Measurements from ENCODE around the gene ADAMTS14. TPM values are rescaled to one million over a fixed set of nuclear protein-coding genes. Genes with fewer than 3 reads are reported as not detected.

ADAMTS14 gene
- total and polyA plus RNA-seq, 4 donors: 0.08 to 2.4 (median 0.37) TPM

DNA sequence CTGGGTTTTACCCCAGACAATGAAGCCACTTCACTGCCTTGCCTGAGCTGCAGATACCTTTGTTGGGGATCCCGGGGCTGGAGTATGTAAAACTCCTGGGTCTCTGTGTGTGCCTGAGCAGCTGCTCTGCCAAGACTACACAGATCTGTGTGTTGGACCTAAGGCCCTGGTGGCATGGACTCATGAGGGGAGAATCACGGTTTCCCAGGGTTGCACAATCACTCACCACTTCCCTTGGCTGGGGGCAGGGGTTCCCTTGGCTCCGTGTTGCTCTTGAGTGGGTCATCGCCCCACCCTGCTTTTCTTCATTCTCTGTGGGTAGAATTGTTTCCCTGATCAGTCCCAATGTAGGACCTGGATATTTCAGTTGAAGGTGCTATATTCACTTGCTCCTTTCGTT, 126.8 kb downstream of the ADAMTS14 start:
- intact Hi-C loops (cut with DNase I): no loop called here
- no peak overlapping the region for H3K27ac ChIP-seq (ENCODE audit: low read depth in 1 of 2, low read length in 2 of 2)
- 80 to 82% methylated on average over 5 of the region's 5 CpGs for WGBS, 2 donors
- ATAC-seq (ENCODE audit: low FRiP score) (no peak), DNase-seq (no peak)
- no peak overlapping the region for H3K4me3 ChIP-seq (ENCODE audit: low read length in 2 of 2)
- H3K36me3 ChIP-seq (ENCODE audit: control insufficient read depth in 1 of 2, insufficient read depth in 2 of 2, low read length in 1 of 2): no peaks in the 10 kb centered on the region
- no peaks in the 10 kb centered on the region for H3K27me3 ChIP-seq (ENCODE audit: control insufficient read depth in 1 of 2, insufficient read depth in 2 of 2, low read length in 1 of 2)
- H3K4me1 ChIP-seq (ENCODE audit: control insufficient read depth in 1 of 2, insufficient read depth in 2 of 2, low read length in 2 of 2): no peaks in the 10 kb centered on the region
- H3K9me3 ChIP-seq (ENCODE audit: control insufficient read depth, low read length): no peaks in the 10 kb centered on the region

DNA sequence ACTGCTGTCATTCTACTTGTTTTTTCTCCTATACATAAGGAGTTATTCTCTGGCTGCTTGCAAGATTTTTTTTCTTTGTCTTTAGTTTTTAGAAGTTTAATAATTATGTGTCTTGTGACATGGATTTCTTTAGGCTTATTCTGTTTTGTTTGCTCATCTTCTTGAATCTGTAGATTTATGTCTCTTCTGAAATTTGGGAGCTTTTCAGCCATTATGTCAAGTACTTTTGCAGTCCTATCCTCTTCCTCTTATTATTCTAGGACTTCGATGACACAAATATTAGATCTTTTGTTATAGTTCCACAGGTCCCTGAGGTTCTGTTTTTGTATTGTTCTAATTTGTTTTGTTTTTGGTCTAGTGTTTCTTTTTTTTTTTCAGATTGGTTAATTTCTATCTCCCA, 129.5 kb downstream of the ADAMTS14 start:
- intact Hi-C loops (cut with DNase I): no loop called here
- no peak for ATAC-seq (ENCODE audit: low FRiP score)
- no peak for DNase-seq
- Histone ChIP-seq H3K27me3 (ENCODE audit: control insufficient read depth in 1 of 2, insufficient read depth in 2 of 2, low read length in 1 of 2) (no peaks in the 10 kb centered on the region), H3K27ac (ENCODE audit: low read depth in 1 of 2, low read length in 2 of 2) (no peak overlapping the region), H3K4me1 (ENCODE audit: control insufficient read depth in 1 of 2, insufficient read depth in 2 of 2, low read length in 2 of 2) (no peaks in the 10 kb centered on the region), H3K4me3 (ENCODE audit: low read length in 2 of 2) (no peak overlapping the region), H3K9me3 (ENCODE audit: control insufficient read depth, low read length) (no peaks in the 10 kb centered on the region), H3K36me3 (ENCODE audit: control insufficient read depth in 1 of 2, insufficient read depth in 2 of 2, low read length in 1 of 2) (no peaks in the 10 kb centered on the region)
- 88 to 100% methylated on average over 1 of the region's 1 CpG for WGBS, 2 donors

DNA sequence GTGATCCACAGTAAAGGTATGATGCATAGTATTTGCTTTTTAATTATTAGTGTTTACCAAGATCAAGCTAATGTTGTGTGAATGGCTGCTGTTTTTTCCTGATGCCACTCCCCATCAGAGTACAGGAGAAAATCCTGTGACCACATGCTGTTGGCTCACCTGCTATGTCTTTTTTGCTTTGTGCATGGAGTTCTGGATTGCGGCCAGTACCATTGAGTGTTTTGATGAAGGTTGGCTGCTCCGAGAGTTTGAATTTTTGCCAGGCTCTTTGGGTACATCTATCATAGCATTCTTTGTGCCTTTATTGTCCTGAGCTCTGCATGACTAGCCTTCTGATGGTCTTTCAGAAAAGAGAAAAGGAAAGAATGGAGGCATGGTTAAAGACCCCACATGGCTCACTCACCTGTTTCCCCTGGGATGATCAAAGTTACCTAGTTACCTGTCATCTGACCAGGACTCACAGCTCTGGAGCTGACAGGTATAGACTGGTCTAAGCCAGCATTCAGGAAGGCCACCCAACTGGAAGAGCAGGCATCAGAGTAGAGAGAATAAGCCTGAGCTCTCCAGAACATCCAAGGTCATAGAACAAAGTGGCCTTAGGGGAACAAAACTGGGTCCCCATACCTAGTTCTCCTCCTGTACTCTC, 131.6 kb downstream of the ADAMTS14 start:
- Histone ChIP-seq H3K36me3 (ENCODE audit: control insufficient read depth in 1 of 2, insufficient read depth in 2 of 2, low read length in 1 of 2) (no peaks in the 10 kb centered on the region), H3K4me1 (ENCODE audit: control insufficient read depth in 1 of 2, insufficient read depth in 2 of 2, low read length in 2 of 2) (no peaks in the 10 kb centered on the region), H3K27me3 (ENCODE audit: control insufficient read depth in 1 of 2, insufficient read depth in 2 of 2, low read length in 1 of 2) (no peaks in the 10 kb centered on the region), H3K4me3 (ENCODE audit: low read length in 2 of 2) (no peak overlapping the region), H3K9me3 (ENCODE audit: control insufficient read depth, low read length) (no peaks in the 10 kb centered on the region), H3K27ac (ENCODE audit: low read depth in 1 of 2, low read length in 2 of 2) (no peak overlapping the region)
- intact Hi-C loops (cut with DNase I): no loop called here
- DNase-seq (no peak), ATAC-seq (ENCODE audit: low FRiP score) (no peak)
- 73 to 79% methylated on average over 2 of the region's 2 CpGs for WGBS, 2 donors

DNA sequence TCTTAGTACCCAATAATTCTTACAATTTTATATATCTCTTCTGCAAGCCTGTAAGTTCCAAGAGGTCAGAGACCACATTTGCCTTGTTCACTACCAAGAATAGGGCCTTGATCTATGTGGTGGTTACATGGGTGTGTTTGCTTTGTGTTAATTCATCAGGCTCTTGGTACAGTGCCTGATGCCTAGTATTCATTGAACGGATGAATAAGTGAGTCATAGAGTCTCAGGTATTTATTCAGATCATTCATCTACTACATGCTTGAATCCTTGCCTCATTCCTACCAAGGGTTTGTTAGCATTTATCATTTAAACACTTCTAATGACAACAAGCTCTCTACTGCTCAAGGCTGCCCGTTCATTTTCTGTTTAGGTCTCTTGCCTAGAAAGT, 132.1 kb downstream of the ADAMTS14 start:
- Histone ChIP-seq H3K36me3 (ENCODE audit: control insufficient read depth in 1 of 2, insufficient read depth in 2 of 2, low read length in 1 of 2) (no peaks in the 10 kb centered on the region), H3K4me1 (ENCODE audit: control insufficient read depth in 1 of 2, insufficient read depth in 2 of 2, low read length in 2 of 2) (no peaks in the 10 kb centered on the region), H3K4me3 (ENCODE audit: low read length in 2 of 2) (no peak overlapping the region), H3K9me3 (ENCODE audit: control insufficient read depth, low read length) (no peaks in the 10 kb centered on the region), H3K27me3 (ENCODE audit: control insufficient read depth in 1 of 2, insufficient read depth in 2 of 2, low read length in 1 of 2) (no peaks in the 10 kb centered on the region), H3K27ac (ENCODE audit: low read depth in 1 of 2, low read length in 2 of 2) (no peak overlapping the region)
- intact Hi-C loops (cut with DNase I): no loop called here
- ATAC-seq (ENCODE audit: low FRiP score) (no peak), DNase-seq (no peak)
- 51 to 59% methylated on average over 2 of the region's 2 CpGs for WGBS, 2 donors

DNA sequence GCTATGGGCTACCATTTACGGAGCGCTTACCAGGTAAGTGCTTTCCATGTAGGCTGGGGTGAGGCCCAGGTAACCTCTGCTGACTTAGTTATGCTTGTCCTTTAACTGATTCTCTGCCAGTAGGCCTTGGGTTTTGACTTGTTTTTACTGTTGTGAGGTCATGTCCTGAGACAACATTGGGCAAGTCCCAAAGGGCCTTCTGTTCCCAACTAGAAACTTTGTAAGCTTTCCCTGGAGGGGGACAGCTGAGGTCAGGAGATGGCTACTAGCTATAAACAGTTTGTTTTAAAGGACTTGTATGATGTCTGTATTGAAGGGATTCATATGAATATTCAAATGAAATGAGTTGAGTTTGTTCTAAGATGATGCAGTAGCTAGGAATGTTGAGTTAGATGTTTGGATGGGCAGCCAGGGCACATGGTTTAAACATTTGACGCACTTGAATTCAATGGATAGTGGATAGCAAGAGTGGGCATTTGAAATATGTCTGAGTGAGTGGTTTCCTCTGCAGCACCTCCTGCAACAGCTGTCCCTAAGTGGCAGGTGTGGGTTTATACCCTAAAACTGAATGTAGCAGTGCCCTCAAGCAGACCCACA, 133.4 kb downstream of the ADAMTS14 start:
- Histone ChIP-seq H3K27me3 (ENCODE audit: control insufficient read depth in 1 of 2, insufficient read depth in 2 of 2, low read length in 1 of 2) (no peaks in the 10 kb centered on the region), H3K36me3 (ENCODE audit: control insufficient read depth in 1 of 2, insufficient read depth in 2 of 2, low read length in 1 of 2) (no peaks in the 10 kb centered on the region), H3K27ac (ENCODE audit: low read depth in 1 of 2, low read length in 2 of 2) (no peak overlapping the region), H3K9me3 (ENCODE audit: control insufficient read depth, low read length) (no peaks in the 10 kb centered on the region), H3K4me1 (ENCODE audit: control insufficient read depth in 1 of 2, insufficient read depth in 2 of 2, low read length in 2 of 2) (no peaks in the 10 kb centered on the region), H3K4me3 (ENCODE audit: low read length in 2 of 2) (no peak overlapping the region)
- ATAC-seq (ENCODE audit: low FRiP score) (no peak), DNase-seq (no peak)
- WGBS, 2 donors: 97% methylated on average over 3 of the region's 3 CpGs
- intact Hi-C loops (cut with DNase I): no loop called here

DNA sequence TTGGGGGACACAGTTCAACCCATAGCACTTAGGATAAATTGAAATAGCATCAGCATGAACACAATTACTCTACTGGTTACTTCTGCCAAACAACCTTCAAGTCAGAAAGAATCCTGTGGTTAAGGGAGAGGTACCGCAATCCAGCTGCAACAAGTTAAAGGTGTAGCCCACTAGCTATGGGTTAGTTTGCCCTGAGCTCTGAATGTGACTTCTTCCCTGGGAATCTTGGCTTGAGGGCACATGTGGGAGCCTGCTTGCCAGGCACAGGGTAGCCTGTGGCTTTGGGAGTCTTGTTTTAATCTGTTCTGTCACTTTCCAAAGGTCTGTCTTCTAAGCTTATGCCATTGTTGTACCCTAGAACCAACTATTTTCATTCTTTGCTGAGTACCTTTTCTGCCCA, 134.5 kb downstream of the ADAMTS14 start:
- Histone ChIP-seq H3K27me3 (ENCODE audit: control insufficient read depth in 1 of 2, insufficient read depth in 2 of 2, low read length in 1 of 2) (no peaks in the 10 kb centered on the region), H3K4me3 (ENCODE audit: low read length in 2 of 2) (no peak overlapping the region), H3K4me1 (ENCODE audit: control insufficient read depth in 1 of 2, insufficient read depth in 2 of 2, low read length in 2 of 2) (no peaks in the 10 kb centered on the region), H3K27ac (ENCODE audit: low read depth in 1 of 2, low read length in 2 of 2) (no peak overlapping the region), H3K9me3 (ENCODE audit: control insufficient read depth, low read length) (no peaks in the 10 kb centered on the region), H3K36me3 (ENCODE audit: control insufficient read depth in 1 of 2, insufficient read depth in 2 of 2, low read length in 1 of 2) (no peaks in the 10 kb centered on the region)
- intact Hi-C loops (cut with DNase I): no loop called here
- ATAC-seq (ENCODE audit: low FRiP score): no peak
- 95 to 100% methylated on average over 1 of the region's 1 CpG for WGBS, 2 donors
- DNase-seq: no peak

DNA sequence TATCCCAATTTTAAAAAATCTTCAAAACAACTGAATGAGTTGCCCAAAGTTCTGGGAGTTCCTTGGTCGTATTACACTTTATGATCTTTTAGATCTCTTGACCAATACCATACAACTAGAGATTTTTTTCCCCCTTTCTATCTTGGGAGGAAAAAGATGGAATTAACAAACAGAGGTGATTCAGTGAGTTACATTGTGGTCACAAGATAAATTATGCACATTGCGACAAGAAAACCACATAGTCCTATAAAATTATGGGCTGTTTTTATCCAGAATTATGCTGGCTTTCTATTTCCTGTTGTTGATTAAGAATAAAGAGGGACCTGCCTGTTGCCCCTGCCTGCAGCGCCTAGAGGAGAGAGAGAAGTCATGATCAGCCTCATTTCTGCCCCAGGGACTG, 135.2 kb downstream of the ADAMTS14 start:
- ATAC-seq (ENCODE audit: low FRiP score) (no peak), DNase-seq (no peak)
- intact Hi-C loops (cut with DNase I): no loop called here
- H3K4me3 ChIP-seq (ENCODE audit: low read length in 2 of 2): no peak overlapping the region
- H3K9me3 ChIP-seq (ENCODE audit: control insufficient read depth, low read length): no peaks in the 10 kb centered on the region
- no peaks in the 10 kb centered on the region for H3K4me1 ChIP-seq (ENCODE audit: control insufficient read depth in 1 of 2, insufficient read depth in 2 of 2, low read length in 2 of 2)
- H3K36me3 ChIP-seq (ENCODE audit: control insufficient read depth in 1 of 2, insufficient read depth in 2 of 2, low read length in 1 of 2): no peaks in the 10 kb centered on the region
- WGBS, 2 donors: 94% methylated on average over 3 of the region's 3 CpGs
- no peaks in the 10 kb centered on the region for H3K27me3 ChIP-seq (ENCODE audit: control insufficient read depth in 1 of 2, insufficient read depth in 2 of 2, low read length in 1 of 2)
- H3K27ac ChIP-seq (ENCODE audit: low read depth in 1 of 2, low read length in 2 of 2): no peak overlapping the region

DNA sequence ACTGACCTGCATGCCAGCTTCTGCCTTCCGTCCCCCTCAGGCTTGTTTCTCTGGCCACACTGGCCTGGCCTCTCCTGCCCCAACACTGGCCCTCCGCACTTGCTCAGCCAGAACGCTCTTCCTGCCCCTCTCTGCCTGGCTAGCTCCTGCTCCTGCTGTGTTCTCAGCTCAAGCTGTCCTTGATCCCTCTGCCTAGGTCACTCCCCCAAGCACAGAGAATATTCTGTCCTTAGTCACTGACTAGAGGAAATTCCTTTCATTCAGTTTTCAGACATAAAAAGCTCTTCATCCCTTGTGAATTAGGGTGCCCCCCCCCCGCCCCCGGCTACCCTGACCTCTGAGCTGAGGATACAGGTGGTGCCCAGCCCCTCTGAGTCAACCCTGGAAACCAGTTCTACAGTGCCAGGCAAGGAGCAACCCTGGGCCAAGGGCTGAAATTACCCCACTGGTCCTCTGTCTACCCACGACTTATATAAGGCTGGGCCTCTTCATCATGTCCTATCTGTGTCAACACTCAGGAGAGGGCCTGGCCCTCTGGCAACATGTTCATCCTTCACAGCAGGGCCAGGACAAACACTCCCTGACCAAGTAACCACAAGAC, 136.8 kb downstream of the ADAMTS14 start:
- Histone ChIP-seq H3K9me3 (ENCODE audit: control insufficient read depth, low read length) (no peaks in the 10 kb centered on the region), H3K27ac (ENCODE audit: low read depth in 1 of 2, low read length in 2 of 2) (no peak overlapping the region), H3K27me3 (ENCODE audit: control insufficient read depth in 1 of 2, insufficient read depth in 2 of 2, low read length in 1 of 2) (no peaks in the 10 kb centered on the region), H3K4me1 (ENCODE audit: control insufficient read depth in 1 of 2, insufficient read depth in 2 of 2, low read length in 2 of 2) (no peaks in the 10 kb centered on the region), H3K36me3 (ENCODE audit: control insufficient read depth in 1 of 2, insufficient read depth in 2 of 2, low read length in 1 of 2) (no peaks in the 10 kb centered on the region), H3K4me3 (ENCODE audit: low read length in 2 of 2) (no peak overlapping the region)
- WGBS, 2 donors: 90 to 93% methylated on average over 6 of the region's 6 CpGs
- ATAC-seq (ENCODE audit: low FRiP score) (no peak), DNase-seq (no peak)
- intact Hi-C loops (cut with DNase I): no loop called here

DNA sequence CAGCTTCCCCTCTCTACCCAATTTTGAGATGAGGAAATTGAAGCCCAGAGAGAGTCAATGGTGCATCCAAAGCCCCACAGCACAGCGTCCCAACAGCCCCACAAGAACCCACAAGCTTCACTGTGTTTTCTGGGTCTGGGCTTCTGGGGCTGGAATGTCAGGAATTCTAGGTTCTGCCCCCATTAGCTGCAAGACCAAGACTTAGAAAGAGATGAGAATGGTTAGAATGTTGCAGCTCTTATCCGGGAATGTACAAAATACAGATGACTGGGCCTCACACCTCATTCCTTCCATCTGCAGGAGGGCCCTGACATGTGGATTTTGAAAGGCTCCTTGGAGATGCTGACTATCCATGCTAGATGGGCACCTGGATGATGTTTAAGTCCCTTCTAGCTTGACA, 137.4 kb downstream of the ADAMTS14 start:
- H3K36me3 ChIP-seq (ENCODE audit: control insufficient read depth in 1 of 2, insufficient read depth in 2 of 2, low read length in 1 of 2): no peaks in the 10 kb centered on the region
- H3K9me3 ChIP-seq (ENCODE audit: control insufficient read depth, low read length): no peaks in the 10 kb centered on the region
- H3K27ac ChIP-seq (ENCODE audit: low read depth in 1 of 2, low read length in 2 of 2): no peak overlapping the region
- no peaks in the 10 kb centered on the region for H3K27me3 ChIP-seq (ENCODE audit: control insufficient read depth in 1 of 2, insufficient read depth in 2 of 2, low read length in 1 of 2)
- no peak overlapping the region for H3K4me3 ChIP-seq (ENCODE audit: low read length in 2 of 2)
- DNase-seq (no peak), ATAC-seq (ENCODE audit: low FRiP score) (no peak)
- intact Hi-C loops (cut with DNase I): no loop called here
- 92 to 96% methylated on average over 2 of the region's 2 CpGs for WGBS, 2 donors
- H3K4me1 ChIP-seq (ENCODE audit: control insufficient read depth in 1 of 2, insufficient read depth in 2 of 2, low read length in 2 of 2): no peaks in the 10 kb centered on the region

Data from aorta (tissue), 5 donors.